Middle frontal gyrus (tissue), 1 donor: ENCODE results near the gene MMS22L.

ENCODE experiments used
- DNase-seq: peaks from one replicate; pipeline ENCODE4 v3.0.0-alpha.2; 2015; ENCODE audit warnings: low spot score; ENCODE audit errors: extremely low spot score

Gene MMS22L

DNA sequence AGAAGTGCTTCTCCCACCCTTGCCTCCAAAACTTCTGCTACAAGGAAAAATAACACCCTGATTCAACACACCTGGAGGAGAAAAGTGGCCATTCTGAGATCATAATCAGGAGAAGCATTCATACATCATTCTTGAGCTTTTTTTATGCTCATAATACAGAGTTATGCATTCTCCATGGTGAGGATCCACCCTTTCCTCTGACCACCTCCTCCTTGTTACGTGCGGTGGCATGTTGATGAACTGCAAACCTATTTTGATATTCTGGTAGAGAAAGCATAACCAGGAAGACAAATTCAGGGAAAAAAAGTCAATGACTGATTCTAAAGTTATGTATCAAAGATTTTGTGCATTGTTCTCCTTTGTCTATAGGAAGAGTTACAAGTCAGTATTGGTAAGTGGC is 188.6 kb downstream of the MMS22L start:
- no peak for DNase-seq

DNA sequence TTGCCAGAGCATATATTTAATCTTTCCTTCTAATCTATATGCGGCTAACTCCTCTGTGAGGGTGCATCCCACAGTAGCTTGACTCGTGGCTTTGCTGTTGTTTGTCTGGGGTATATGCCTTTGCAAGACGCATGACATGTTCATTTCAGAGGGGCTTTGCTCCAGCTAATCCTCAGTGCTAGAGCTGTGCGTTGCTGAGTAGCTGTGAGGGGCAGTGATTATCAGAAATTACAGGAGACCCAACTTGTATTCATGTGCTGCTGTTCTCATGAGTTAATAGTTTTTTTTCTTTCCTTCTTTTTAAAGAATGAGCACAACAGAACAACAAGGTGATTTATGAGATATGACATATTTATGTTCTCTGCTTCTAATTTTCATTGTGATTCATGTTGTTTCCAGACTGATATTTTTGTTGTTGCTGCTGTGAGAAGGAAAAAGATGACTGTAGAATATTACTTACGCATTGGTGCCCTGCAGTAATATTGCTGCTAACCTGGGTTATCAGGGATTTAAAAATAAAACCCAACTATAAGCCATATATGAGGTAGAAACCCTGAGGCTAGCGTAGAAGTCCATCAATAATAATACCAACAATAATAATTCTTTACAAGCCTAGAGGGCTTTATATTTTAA is 190.2 kb downstream of the MMS22L start:
- DNase-seq, result no peak
